Stimulated activated CD4-positive, alpha-beta T cell treated with anti-CD3 and anti-CD28 coated beads, Interleukin-1b, Interleukin-23, amount 100 ng/mL, for 48 hours (primary cell): ENCODE data around the gene CALCA.
A peak's percentile ranks its signal among the peaks of the same experiment; 100 is the strongest.
"Not testable (repeated sequence)": the region's sequence is repeated elsewhere in the genome, so short reads cannot be mapped to it uniquely, and the experiment has no call there.

Experiments
- DNase-seq: peaks from one replicate; pipeline ENCODE4 v3.0.0-alpha.2; 2020

The CALCA gene

GRCh38 chr11:14971865-14972580 is at the start of gene CALCA:
Gene CALCA, minus strand, starts transcription at chr11:14972351. Its CDS starts 1,159 bp downstream, at chr11:14971192.
- no peak for DNase-seq

- DNase-seq: no peak
Observed at GRCh38 chr11:15016200-15016599, 44.0 kb upstream of the CALCA start.

DNA sequence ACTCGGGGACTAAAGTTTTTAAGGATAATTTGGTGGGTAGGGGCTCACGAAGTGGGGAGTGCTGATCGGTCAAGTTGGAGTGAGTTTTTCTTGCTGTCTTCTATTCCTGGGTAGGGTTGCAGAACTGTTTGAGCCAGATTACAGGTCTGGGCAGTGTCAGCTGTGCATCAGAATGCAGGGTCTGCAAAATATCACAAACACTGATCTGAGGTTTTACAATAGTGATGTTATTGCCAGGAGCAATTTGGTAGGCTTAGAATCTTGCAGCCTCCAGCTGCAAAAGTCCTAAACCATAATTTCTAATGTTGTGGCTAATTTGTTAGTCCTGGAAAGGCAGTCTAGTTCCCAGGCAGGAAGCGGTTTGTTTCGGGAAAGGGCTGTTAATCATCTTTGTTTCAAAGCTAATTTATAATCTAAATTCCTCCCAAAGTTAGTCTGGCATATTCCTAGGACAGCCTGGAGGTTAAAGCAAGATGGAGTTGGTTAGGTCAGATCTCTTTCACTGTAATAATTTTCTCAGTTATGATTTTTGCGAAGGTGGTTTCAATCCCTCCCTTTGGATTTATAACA is 39.7 kb upstream of the CALCA start:
- DNase-seq: no peak

DNA sequence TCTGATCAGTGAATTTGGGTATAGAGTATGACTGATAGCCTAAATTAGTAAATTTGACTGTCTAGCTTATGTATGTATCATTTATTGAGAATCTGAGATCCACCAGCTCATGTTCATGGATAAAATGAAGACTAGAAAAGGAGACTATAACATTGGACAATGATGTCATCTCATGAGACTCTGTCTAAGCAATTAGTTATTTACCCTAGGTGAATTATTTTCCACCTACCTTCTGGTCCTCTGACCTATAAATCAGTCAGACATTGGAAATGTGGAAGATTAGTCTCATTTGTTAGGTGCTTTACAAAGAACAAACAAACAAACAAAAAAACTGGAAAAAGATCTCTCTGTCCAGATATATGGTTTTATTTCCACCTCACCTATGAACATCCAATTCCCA is 38.7 kb upstream of the CALCA start:
- DNase-seq: no peak

- DNase-seq: no peak
Observed at GRCh38 chr11:15006139-15006759, 34.1 kb upstream of the CALCA start.

DNA sequence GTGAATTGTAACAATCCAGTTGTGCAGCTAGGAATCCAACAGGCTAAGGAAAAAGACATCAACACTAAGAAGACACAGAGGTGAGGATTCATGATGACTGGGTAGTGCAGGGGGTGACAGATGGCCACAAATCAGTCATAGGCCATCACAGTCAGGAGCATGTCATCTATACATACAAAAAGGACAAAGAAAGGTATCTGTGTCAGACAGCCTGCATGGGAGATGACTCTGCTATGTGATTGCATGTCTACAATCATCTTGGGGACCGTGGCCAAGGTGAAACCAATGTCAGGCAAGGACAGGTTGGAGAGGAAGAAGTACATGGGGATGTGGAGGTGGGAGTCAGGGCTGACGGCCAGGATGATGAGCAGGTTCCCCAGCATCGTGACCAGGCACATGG is 16.0 kb upstream of the CALCA start:
- not testable (repeated sequence) for DNase-seq

GRCh38 chr11:14981507-14981906 is 9.4 kb upstream of the CALCA start:
- no peak for DNase-seq

DNA sequence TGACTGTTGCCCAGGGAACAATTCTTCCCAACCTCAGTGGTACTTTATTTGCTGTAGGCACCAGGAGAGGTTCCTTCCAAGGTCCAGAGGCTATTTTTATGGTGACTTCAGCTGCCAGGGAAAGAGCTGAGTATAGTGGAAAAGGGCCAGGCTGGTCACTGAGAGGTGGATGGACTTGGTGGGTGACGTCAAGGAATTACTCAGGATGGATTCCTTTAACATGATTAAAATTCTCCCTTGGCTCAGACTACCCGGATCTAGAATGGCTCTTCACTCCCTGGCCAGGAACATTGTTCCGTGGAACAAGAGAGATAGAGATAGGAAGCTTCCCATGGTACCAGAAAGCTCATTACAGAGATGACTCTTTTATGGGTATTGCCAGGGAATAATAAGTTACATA is 8.7 kb upstream of the CALCA start:
- no peak for DNase-seq

- DNase-seq: no peak
Observed at GRCh38 chr11:14977101-14977880, 5.1 kb upstream of the CALCA start.

DNA sequence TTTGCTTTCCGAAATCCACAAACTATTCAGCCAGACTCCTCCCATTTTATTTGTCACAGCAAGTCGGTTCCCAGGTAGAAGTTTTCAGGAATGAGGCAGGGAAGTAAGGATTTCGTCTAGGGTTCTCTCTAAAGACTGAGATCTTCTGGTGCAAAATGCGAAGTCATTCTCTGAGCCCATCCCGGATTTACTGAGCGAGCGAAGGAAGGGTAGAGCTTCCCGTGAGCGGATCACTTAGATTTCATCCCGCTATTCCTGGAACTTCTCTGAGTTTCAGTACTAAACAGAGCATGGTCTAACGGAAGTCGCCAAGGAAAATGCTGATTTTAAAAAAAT is 3.1 kb upstream of the CALCA start:
- no peak for DNase-seq

DNA sequence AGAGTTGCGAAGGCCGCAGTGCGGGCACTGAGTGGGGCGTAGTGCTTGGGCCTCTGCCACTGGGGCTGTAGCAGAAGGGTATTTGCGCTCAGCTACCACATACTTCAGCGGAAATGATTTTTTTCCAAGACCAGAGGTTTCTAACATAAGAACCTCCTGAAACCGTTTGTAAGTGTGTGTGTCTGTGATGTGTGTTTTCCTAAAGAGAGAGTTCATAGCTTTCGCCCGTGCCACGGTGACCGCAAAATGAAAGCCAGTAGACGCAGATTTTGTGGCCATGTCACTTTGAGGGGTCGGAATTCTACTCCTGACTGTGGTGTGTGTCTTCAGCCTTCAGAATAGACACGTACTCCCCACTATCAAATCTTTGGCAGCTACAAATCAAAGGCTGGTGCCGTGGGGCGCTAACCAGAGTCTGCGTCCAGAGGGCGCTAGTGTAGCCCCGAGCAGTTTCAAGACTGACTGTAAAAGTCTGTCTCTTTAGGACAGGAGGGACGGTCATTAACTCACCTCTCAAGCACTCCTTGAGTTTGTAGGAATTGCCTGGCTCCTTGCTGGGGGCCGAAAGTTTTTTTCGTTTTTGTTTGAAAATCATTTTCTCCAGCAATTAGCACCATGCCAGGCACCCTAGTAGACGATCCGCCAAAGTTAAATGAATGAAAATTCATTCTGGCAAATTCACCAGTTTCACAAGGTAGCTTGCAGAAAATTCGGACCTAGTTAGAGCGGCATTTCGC is 2.5 kb upstream of the CALCA start:
- DNase-seq: peak; percentile 71

DNA sequence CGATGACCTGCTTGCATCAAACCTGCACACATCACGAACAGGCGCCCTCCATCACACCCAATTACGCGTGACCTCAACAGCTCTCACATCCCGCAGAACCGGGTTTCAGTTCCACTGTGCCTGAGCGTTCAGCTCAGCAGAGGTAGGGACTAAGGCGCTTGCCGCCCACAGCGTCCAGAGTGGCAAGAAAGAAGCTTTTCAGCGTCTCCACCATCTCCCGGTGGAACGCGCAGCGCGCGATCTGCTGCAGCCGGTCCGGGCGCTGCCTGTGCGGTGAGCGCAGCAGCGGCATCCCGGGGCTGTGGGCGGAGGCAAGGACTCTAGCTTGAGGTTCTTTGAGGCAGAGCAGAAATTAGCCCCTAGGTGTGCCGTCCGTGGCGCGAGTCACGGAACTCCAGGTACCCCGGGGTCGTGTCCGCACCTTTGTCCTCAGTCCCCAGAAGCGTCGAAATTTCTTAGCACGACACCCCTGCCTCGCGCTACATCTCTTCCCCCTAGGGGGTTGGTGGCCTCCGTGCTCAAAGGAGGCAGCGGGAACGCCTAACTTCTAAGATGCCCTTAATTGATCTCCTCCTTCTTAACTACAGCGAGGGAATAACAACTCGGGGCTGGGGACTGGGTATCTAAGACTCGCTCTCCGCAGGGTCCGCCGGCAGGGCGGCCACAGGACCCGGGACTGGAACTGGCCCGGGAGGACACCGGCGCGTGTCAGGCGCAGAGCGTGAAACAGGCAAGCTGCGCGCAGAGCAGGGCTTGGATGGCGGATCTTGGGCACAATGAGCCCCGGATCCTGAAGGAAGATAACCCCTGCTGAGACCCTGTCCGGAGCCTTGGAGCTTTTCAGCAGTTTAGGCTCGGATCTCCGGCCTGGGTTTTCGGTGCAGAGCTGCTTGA is 1.7 kb upstream of the CALCA start:
- DNase-seq: peak; percentile 36

GRCh38 chr11:14972581-14973495 is 687 bp upstream of the CALCA start:
- DNase-seq: no peak

DNA sequence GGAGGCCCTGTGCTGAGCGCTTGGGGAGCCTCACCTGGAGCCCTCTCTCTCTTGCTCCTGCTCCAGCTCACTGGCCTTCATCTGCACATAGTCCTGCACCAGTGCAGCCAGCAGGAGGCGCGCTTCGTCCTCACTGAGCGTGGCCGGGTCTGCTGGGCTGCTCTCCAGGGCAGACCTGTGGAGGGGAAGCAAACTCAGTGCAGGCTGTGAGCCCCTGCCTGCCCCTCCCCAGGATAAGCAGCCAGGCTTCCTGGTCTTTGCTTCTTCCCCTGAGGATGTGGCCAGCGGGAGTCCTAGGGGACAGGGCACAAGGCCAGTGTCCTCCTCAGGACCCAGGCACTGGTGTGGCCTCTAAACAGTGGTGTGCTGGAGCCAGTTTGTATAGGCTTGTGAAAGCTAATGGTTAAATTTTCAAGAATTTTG is 2.2 kb downstream of the CALCA start:
- peak; percentile 73 for DNase-seq

DNA sequence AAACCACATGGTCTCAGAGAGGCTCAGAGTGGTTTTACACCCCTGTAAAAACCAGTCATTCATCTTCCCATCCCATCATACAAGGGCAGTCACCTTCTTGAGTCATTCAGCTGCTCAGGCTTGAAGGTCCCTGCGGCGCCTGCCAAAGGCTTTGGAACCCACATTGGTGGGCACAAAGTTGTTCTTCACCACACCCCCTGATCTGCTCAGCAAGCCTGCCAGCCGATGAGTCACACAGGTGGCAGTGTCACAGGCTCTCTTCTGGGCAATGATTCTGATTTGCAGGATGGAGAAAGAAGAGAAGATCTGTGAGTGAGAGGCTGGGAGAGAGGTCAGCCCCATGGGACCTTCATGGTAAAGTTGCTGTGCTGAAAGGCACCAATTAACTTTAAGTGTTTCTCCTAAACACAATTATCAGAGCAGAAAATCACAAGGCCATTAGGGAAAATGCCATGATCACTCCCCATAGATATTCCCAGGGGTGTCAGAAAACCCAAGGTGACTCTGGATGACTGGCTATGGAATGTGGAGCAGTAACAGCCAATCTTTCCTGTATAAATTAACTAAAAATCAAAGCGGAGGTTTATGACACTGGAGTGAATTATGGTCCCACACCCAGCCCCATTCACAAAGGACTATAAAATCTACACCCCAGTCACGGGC is 4.4 kb downstream of the CALCA start:
- DNase-seq: no peak

- DNase-seq: no peak
Observed at GRCh38 chr11:14956111-14956510, 16.0 kb downstream of the CALCA start.

DNA sequence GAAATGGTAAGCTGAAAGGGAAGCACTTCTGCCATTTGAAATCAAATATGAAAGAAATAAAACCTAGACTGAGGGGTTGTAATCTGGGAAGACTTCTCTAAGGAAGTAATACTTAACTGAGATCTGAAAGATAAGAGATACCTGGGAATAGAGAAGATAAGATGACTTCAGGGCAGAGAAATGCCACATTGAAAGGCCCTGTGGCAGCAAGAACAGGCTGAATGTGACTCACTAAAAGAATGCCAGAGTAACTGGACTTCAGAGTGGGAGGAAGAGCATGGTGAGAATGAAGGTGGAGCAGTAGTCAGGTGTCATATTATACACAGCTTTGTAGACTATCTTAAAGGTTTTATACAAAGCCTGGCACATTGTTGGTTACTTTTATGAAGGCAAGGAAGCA is 17.6 kb downstream of the CALCA start:
- no peak for DNase-seq

GRCh38 chr11:14953904-14954303 is 18.2 kb downstream of the CALCA start:
- DNase-seq: no peak

GRCh38 chr11:14949437-14950147 is 22.6 kb downstream of the CALCA start:
- no peak for DNase-seq

- no peak for DNase-seq
Observed at GRCh38 chr11:14942745-14943144, 29.4 kb downstream of the CALCA start.
